ENCODE data around the gene MFGE8. TPM values are rescaled to one million over a fixed set of nuclear protein-coding genes. Genes with fewer than 3 reads are reported as not detected.

The MFGE8 gene
- total and polyA plus RNA-seq, 9 of the 15 experiments (the other 6 are each of a cell fraction or from before 2014, with no cell fraction given), result 2.3 to 142 (median 62.3) TPM

GRCh38 chr15:88908697-88909621 is 4.2 kb downstream of the MFGE8 start (continued):
- TF ChIP-seq HOMEZ (CRISPR knock-in tag; IDR thresholded peaks at IDR 0.05) (no peak), ESRRB (CRISPR knock-in tag; IDR thresholded peaks at IDR 0.05; ENCODE audit: borderline replicate concordance) (no peak), SP1 (CRISPR knock-in tag; IDR thresholded peaks at IDR 0.05) (no peak), NCOA2 (IDR thresholded peaks at IDR 0.05; ENCODE audit: partially characterized antibody in 2 of 2) (no peak), ZNF699 (CRISPR knock-in tag; IDR thresholded peaks at IDR 0.05; ENCODE audit: insufficient replicate concordance) (no peak), POU5F1 (IDR thresholded peaks at IDR 0.05; ENCODE audit: borderline replicate concordance, low read depth, low read length, partially characterized antibody) (no peak), CBX1 (IDR thresholded peaks at IDR 0.05; ENCODE audit: low read depth) (no peak), ZNF592 (IDR thresholded peaks at IDR 0.05) (0 out of 2 replicates have a peak, but pooled peaks have one; percentile 11), TRIM28 (IDR thresholded peaks at IDR 0.05) (no peak), EWSR1 (IDR thresholded peaks at IDR 0.05; ENCODE audit: borderline replicate concordance, low read depth, partially characterized antibody) (no peak), MITF (IDR thresholded peaks at IDR 0.05) (no peak), CUX1 (CRISPR knock-in tag; IDR thresholded peaks at IDR 0.05) (no peak), EGR1 (conservative IDR thresholded peaks at IDR 0.05) (0 out of 2 replicates have a peak, but pooled peaks have one; percentile 6), ZNF431 (CRISPR knock-in tag; IDR thresholded peaks at IDR 0.05) (no peak)

Data from K562 (cell line).